Sigmoid colon (tissue), 7 donors: Measurements from ENCODE around the gene JDP2. TPM values are rescaled to one million over a fixed set of nuclear protein-coding genes. Genes with fewer than 3 reads are reported as not detected.

Source experiments
- DNase-seq: peaks from one replicate; pipeline ENCODE4 v3.0.0-alpha.2; 2019
- H3K27ac ChIP-seq, 4 donors: fragments of 200-600 bp; sonication (generic); one replicate each; pipeline ENCODE4 v1.5.1; 2016 to 2019; ENCODE audit warnings: mild to moderate bottlenecking in 1 of 4
- H3K27me3 ChIP-seq, 3 donors: fragments of 200-600 bp; sonication (generic); one replicate each; pipeline ENCODE4 v1.5.1; 2019; ENCODE audit warnings: mild to moderate bottlenecking in 1 of 3
- H3K36me3 ChIP-seq, 4 donors: fragments of 200-600 bp; sonication (generic); one replicate each; pipeline ENCODE4 v1.5.1; 2016 to 2019
- H3K4me1 ChIP-seq, 4 donors: fragments of 200-600 bp; sonication (generic); one replicate each; pipeline ENCODE4 v1.5.1; 2017 to 2019
- H3K4me3 ChIP-seq, 4 donors: fragments of 200-600 bp; sonication (generic); one replicate each; pipeline ENCODE4 v1.5.1; 2017 to 2019; ENCODE audit warnings: mild to moderate bottlenecking in 2 of 4, moderate library complexity in 1 of 4
- H3K9me3 ChIP-seq, 4 donors: fragments of 200-600 bp in 3 of 4; sonication (generic) in 3 of 4; one replicate each; pipeline versions ENCODE4 v1.5.1 to v1.6.1; 2013 to 2019
- EP300 ChIP-seq, 4 donors: sonication (generic); formaldehyde crosslinking; IDR thresholded peaks; one replicate each; pipeline ENCODE4 v1.6.1; 2017; ENCODE audit warnings: antibody characterized with exemption in 4 of 4
- POLR2A ChIP-seq, 2 donors: fragments of 450-650 bp; IDR thresholded peaks; one replicate each; pipeline ENCODE4 v1.6.1; 2016; ENCODE audit warnings: antibody characterized with exemption in 2 of 2, mild to moderate bottlenecking in 2 of 2, moderate library complexity in 2 of 2
- POLR2AphosphoS5 ChIP-seq, 4 donors: sonication (generic); formaldehyde crosslinking; IDR thresholded peaks; one replicate each; pipeline ENCODE4 v1.6.1; 2017; ENCODE audit warnings: antibody characterized with exemption in 4 of 4
- WGBS, 2 donors: extraction: QIAGEN DNeasy Blood & Tissue Kit; methylation state at CpG; one replicate each; pipeline ENCODE4 v1.1.7; 2013; 5-methylcytosine and 5-hydroxymethylcytosine counted together
- intact Hi-C: fragments of 100-400 bp; cut with DNase I; formaldehyde crosslinking; loops from one replicate; pipeline ENCODE4 v1.15.1; 2023
- polyA plus RNA-seq, 3 donors: library from polyadenylated mRNA; stranded (reverse); fragments of 200-250 nt; gene quantifications; one replicate each; pipeline ENCODE4 v1.2.3, GENCODE V29; 2013
- total RNA-seq, 4 donors: library from RNA; depleted of rRNA; stranded (reverse); fragments of >200 nt; gene quantifications; one replicate each; pipeline ENCODE4 v1.1.0, GENCODE V29; 2016
- TF ChIP-seq, protein P1 (sequence below), 4 experiments: fragments of 450-650 bp in 3 of 4; fragments of 200-600 bp in 1 of 4; IDR thresholded peaks; one replicate each; pipeline ENCODE4 v1.5.1; 2016 to 2019; ENCODE audit warnings: antibody characterized with exemption in 4 of 4, mild to moderate bottlenecking in 3 of 4, moderate library complexity in 2 of 4
- donor health status: healthy with polysubstance abuse.
- donor health status: Bipolar disorder and iron deficiency.
- donor health status: healthy.

The JDP2 gene
- total and polyA plus RNA-seq, 7 donors = 24.5 to 90.0 (median 54.9) TPM

DNA sequence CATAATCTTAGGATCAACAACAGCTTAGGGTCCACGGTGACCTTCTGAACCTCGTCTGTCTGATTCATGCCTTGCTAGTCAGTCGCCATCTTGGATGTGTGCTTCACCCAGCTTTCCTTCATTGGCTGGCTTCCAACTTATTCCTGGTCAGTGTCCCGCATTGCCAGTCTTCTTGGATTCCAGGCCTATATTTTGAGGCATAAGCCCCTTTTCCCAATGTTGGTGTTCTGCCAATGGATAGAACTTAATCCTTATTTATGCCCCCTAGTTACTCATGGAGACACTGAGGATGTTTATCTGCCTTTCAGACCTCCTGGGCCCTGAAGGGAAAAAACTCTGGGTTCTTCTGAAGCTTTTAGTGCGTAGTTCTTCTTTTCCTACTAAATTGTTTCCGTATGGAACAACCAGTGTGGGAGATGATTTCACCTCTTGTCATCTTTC is 5.8 kb downstream of the JDP2 start:
- H3K36me3 ChIP-seq = peaks cover 6 to 53% (median 20%) of the 10 kb centered on the region in 4 donors
- H3K27ac ChIP-seq = peak overlapping the region in 3 of 4 donors; percentile 16 to 68 (median 53)
- TF ChIP-seq POLR2A (IDR thresholded peaks at IDR 0.05) = no peak
- peaks cover 0 to 95% (median 78%) of the 10 kb centered on the region in 4 donors for H3K4me1 ChIP-seq
- DNase-seq = no peak
- no peak overlapping the region for H3K4me3 ChIP-seq
- 89% methylated on average over 6 of the region's 6 CpGs for WGBS, 2 donors
- no peaks in the 10 kb centered on the region for H3K9me3 ChIP-seq
- no peaks in the 10 kb centered on the region for H3K27me3 ChIP-seq
- intact Hi-C loops = loop anchor here (2.0 kb wide), 1 partner anchor 17 kb away; no protein-coding TSS in a partner anchor

DNA sequence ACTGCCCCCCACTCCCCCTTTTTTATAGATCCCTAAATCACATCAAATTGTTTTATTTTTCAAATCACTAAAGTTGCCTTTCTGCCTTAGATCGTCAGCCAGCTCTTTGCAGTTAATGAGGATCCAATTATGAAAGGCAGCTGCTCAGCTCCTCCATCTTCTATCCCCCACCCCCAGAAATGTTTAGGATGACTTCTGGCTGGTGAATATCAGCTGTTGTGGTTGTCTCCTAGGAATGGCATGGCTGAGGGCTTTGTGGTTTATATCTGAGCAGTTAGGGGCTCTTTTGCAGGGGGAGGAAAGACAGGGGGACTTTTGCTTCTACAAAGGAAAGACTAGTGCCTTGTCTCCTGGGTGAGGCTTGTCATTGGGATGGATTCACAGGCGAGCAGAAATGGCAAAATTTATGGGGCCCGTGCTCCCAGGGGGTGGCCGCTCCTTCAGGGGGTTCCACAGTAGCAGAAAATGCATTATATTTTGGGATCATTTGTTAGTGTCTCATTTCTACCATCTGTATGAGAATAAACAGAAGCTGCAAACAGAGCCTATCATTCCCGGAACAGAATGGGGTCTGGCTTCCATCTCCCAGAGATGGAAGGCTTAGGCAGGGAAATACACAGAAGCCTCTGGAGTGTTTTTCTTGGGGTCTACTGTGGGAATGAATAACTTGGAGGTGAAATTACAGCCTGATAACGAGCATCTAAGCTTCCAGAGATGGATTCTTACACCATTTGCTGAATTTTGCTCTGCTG is 6.5 kb downstream of the JDP2 start:
- peaks cover 0 to 91% (median 76%) of the 10 kb centered on the region in 4 donors for H3K4me1 ChIP-seq
- WGBS, 2 donors = 78 to 85% methylated on average over 6 of the region's 6 CpGs
- H3K9me3 ChIP-seq = no peaks in the 10 kb centered on the region
- H3K27me3 ChIP-seq = no peaks in the 10 kb centered on the region
- intact Hi-C loops = loop anchor here (2.0 kb wide), 1 partner anchor 16 kb away; no protein-coding TSS in a partner anchor
- H3K36me3 ChIP-seq = peaks cover 6 to 60% (median 23%) of the 10 kb centered on the region in 4 donors
- DNase-seq = no peak
- H3K4me3 ChIP-seq = no peak overlapping the region
- H3K27ac ChIP-seq = peak overlapping the region in 3 of 4 donors; percentile 16 to 68 (median 53)
- TF ChIP-seq POLR2A (IDR thresholded peaks at IDR 0.05) (no peak), POLR2AphosphoS5 (IDR thresholded peaks at IDR 0.05) (peak in 2 of 4 donors; percentile 54 to 69), EP300 (IDR thresholded peaks at IDR 0.05) (peak in 1 of 4 donors; percentile 13)

DNA sequence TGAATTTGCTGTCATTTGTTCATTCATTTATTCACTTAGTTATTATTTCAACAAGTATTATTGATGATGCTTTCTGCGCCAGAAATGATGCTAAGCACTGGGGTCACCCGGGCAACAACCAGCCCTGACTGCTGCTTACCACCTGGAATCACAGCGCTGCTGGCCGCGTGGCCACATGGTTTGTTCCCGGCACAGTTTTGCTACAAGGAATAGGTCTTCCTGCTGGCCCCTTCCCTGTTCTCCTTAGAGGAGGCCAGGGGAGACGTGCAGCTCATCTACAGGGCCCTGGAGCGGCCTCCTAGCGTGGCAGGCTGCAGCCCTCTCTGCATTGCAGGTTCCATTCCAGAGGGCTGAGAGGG is 7.0 kb downstream of the JDP2 start:
- Histone ChIP-seq H3K27ac (peak overlapping the region in 3 of 4 donors; percentile 16 to 68 (median 53)), H3K9me3 (no peaks in the 10 kb centered on the region), H3K4me3 (no peak overlapping the region), H3K27me3 (no peaks in the 10 kb centered on the region), H3K4me1 (peaks cover 0 to 89% (median 76%) of the 10 kb centered on the region in 4 donors), H3K36me3 (peaks cover 6 to 65% (median 26%) of the 10 kb centered on the region in 4 donors)
- intact Hi-C loops = loop anchor here (2.0 kb wide), 1 partner anchor 16 kb away; no protein-coding TSS in a partner anchor
- no peak for DNase-seq
- TF ChIP-seq POLR2A (IDR thresholded peaks at IDR 0.05) (no peak), POLR2AphosphoS5 (IDR thresholded peaks at IDR 0.05) (no peak), EP300 (IDR thresholded peaks at IDR 0.05) (no peak)
- TF ChIP-seq, protein P1, sequence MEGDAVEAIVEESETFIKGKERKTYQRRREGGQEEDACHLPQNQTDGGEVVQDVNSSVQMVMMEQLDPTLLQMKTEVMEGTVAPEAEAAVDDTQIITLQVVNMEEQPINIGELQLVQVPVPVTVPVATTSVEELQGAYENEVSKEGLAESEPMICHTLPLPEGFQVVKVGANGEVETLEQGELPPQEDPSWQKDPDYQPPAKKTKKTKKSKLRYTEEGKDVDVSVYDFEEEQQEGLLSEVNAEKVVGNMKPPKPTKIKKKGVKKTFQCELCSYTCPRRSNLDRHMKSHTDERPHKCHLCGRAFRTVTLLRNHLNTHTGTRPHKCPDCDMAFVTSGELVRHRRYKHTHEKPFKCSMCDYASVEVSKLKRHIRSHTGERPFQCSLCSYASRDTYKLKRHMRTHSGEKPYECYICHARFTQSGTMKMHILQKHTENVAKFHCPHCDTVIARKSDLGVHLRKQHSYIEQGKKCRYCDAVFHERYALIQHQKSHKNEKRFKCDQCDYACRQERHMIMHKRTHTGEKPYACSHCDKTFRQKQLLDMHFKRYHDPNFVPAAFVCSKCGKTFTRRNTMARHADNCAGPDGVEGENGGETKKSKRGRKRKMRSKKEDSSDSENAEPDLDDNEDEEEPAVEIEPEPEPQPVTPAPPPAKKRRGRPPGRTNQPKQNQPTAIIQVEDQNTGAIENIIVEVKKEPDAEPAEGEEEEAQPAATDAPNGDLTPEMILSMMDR (IDR thresholded peaks at IDR 0.05) = no peak
- 86 to 93% methylated on average over 9 of the region's 9 CpGs for WGBS, 2 donors

DNA sequence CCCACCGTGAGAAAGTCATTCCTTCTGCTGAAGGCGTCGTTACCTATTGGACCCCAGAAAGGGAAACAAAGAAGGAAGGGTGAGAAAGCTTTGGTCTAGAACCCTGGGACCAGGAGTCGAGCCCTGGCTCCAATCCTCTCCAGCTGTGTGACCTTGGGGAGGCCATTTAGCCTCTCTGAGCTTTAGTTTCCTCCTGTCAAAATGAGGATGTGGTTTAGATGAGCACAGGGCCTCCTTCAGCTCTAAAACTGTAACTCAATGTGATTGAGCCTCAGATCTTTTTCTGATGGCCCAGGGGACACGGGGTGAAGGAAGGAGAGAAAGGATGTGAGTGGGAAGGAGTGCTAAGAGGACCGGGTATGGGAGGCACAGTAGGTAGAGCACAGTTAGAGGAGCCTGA is 7.7 kb downstream of the JDP2 start:
- H3K9me3 ChIP-seq = no peaks in the 10 kb centered on the region
- H3K4me1 ChIP-seq = peaks cover 0 to 89% (median 76%) of the 10 kb centered on the region in 4 donors
- intact Hi-C loops = loop anchor here (2.0 kb wide), 1 partner anchor 15 kb away; no protein-coding TSS in a partner anchor
- H3K27ac ChIP-seq = peak overlapping the region in 2 of 4 donors; percentile 53 to 68
- H3K36me3 ChIP-seq = peaks cover 6 to 69% (median 28%) of the 10 kb centered on the region in 4 donors
- no peaks in the 10 kb centered on the region for H3K27me3 ChIP-seq
- TF ChIP-seq POLR2AphosphoS5 (IDR thresholded peaks at IDR 0.05) = no peak
- TF ChIP-seq POLR2A (IDR thresholded peaks at IDR 0.05) = no peak
- no peak for TF ChIP-seq EP300 (IDR thresholded peaks at IDR 0.05)
- TF ChIP-seq, protein P1 (IDR thresholded peaks at IDR 0.05) = no peak
- DNase-seq = no peak
- 78 to 87% methylated on average over 6 of the region's 6 CpGs for WGBS, 2 donors
- H3K4me3 ChIP-seq = no peak overlapping the region

DNA sequence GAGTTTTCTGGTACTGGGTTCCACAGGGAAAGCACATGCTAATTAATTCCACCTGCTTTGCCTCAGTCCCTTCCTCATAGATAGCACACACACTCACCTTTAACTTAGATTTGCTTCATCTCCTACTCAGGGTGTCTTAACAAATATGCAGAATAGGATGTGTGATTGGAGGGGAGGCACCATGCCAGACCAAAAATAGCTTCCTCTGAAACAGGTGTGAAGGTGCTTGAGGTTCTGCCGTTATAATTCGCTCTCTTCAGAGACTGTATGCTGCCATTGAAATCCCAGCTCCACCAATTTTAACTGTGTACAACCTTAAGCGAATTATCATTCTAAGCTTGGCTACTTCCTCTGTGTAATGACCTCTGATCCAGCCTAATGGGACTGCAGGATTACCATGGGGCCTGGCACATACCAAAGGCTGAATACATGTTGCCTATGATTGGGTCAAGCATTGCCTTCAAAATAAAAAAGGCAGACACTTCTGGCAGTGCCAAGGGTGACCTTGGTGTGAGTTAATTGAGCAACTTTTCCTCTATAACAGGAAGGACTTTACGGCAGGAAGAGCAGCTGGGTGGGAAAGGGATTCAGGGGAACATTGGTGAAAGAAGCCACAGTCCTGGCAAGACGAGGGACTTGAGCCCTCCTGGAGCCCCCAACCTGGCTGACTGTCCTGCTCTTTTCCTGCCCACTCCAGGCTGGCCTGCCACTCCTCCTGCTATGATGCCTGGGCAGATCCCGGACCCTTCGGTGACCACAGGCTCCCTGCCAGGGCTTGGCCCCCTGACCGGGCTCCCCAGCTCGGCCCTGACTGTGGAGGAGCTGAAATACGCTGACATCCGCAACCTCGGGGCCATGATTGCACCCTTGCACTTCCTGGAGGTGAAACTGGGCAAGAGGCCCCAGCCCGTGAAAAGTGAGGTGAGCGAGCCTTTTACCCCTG is 9.7 kb downstream of the JDP2 start:
- Histone ChIP-seq H3K27me3 (no peaks in the 10 kb centered on the region), H3K9me3 (no peaks in the 10 kb centered on the region), H3K4me3 (no peak overlapping the region), H3K27ac (peak overlapping the region in 1 of 4 donors; percentile 11), H3K36me3 (peaks cover 6 to 62% (median 26%) of the 10 kb centered on the region in 4 donors), H3K4me1 (peaks cover 0 to 84% (median 79%) of the 10 kb centered on the region in 4 donors)
- intact Hi-C loops = no loop called here
- DNase-seq = no peak
- TF ChIP-seq POLR2A (IDR thresholded peaks at IDR 0.05) (no peak), POLR2AphosphoS5 (IDR thresholded peaks at IDR 0.05) (no peak), EP300 (IDR thresholded peaks at IDR 0.05) (no peak)
- TF ChIP-seq, protein P1 (IDR thresholded peaks at IDR 0.05) = no peak
- 86 to 88% methylated on average over 14 of the region's 14 CpGs for WGBS, 2 donors
